Fibroblast of lung (primary cell): ENCODE data around the gene HECW1.

Source experiments
- EZH2 ChIP-seq: IDR thresholded peaks from 2 replicates; pipeline ENCODE4 v1.5.1; 2012; ENCODE audit warnings: low read length, control low read depth, mild to moderate bottlenecking; ENCODE audit errors: missing control alignments
- TF ChIP-seq, protein P1 (sequence below), 2 donors: IDR thresholded peaks in 1 of 2; conservative IDR thresholded peaks in 1 of 2; 1 replicate in 1 of 2; 2 replicates in 1 of 2; pipeline ENCODE4 v1.5.1; 2011 to 2012; ENCODE audit warnings: low read length in 2 of 2, control low read depth in 1 of 2, inconsistent platforms in 1 of 2, low read depth in 1 of 2, mild to moderate bottlenecking in 1 of 2

DNA sequence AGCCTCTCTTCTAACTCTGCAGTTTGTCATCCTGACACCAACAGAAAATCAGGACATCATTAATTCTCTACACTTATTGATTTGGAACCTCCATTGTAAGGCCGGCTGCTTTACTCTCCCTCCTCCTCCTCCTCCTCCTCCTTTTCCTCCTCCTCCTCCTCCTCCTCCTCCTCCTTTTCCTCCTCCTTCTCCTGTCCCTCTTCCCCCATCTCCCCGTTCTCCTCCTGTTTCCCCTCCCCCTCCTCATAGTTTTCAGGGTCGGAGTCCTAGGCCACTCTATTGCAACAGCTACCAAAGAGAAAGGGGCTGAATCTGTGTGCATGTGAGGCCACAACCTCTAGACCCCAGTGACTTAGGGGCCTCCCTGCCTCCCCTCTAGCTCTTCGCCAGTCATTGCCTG lies 136.1 kb downstream of the HECW1 start:
- TF ChIP-seq, protein P1, sequence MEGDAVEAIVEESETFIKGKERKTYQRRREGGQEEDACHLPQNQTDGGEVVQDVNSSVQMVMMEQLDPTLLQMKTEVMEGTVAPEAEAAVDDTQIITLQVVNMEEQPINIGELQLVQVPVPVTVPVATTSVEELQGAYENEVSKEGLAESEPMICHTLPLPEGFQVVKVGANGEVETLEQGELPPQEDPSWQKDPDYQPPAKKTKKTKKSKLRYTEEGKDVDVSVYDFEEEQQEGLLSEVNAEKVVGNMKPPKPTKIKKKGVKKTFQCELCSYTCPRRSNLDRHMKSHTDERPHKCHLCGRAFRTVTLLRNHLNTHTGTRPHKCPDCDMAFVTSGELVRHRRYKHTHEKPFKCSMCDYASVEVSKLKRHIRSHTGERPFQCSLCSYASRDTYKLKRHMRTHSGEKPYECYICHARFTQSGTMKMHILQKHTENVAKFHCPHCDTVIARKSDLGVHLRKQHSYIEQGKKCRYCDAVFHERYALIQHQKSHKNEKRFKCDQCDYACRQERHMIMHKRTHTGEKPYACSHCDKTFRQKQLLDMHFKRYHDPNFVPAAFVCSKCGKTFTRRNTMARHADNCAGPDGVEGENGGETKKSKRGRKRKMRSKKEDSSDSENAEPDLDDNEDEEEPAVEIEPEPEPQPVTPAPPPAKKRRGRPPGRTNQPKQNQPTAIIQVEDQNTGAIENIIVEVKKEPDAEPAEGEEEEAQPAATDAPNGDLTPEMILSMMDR (conservative IDR thresholded peaks at IDR 0.05 in 1 of 2, IDR thresholded peaks at IDR 0.05 in 1 of 2; ENCODE audit: low read depth in 1 of 2, low read length in 2 of 2): no peak
- no peak for TF ChIP-seq EZH2
